Adrenal gland (tissue), 5 donors: Measurements from ENCODE around the gene CSPG5.

Experiments
- POLR2A ChIP-seq, 2 donors: fragments of 450-650 bp; IDR thresholded peaks; one replicate each; pipeline ENCODE4 v1.6.1; 2017; ENCODE audit warnings: antibody characterized with exemption in 2 of 2, mild to moderate bottlenecking in 2 of 2, moderate library complexity in 1 of 2
- TF ChIP-seq, protein P1 (sequence below), 6 experiments: fragments of 450-650 bp in 4 of 6; fragments of 200-600 bp in 2 of 6; sonication (generic) in 1 of 6; IDR thresholded peaks; 1 replicate in 5 of 6; 2 replicates in 1 of 6; pipeline versions ENCODE4 v1.5.1 to v1.8.0; 2016 to 2021; ENCODE audit warnings: antibody characterized with exemption in 6 of 6, mild to moderate bottlenecking in 2 of 6, moderate library complexity in 1 of 6
- donor health status: DM: no; HTN: no; CAD: no.

DNA sequence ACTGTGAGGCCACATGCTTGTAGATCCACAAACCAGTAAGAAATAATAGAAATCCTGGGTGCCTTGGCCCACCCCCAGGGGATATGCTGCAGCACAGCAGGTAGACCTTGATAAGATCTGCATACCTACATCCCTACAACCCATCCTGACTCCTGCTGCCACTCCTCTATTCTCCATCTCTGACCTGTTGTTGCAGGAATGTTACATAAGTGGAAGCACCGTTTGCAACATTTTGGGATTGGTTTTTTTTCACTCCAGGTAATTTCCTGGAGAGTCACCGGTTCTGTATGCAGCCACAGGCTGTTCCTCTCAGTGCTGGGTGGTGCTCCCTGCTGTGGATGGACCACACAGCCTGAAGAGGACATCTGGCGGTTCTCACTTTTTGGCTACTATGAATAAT lies 16.1 kb upstream of the CSPG5 start:
- TF ChIP-seq, protein P1, sequence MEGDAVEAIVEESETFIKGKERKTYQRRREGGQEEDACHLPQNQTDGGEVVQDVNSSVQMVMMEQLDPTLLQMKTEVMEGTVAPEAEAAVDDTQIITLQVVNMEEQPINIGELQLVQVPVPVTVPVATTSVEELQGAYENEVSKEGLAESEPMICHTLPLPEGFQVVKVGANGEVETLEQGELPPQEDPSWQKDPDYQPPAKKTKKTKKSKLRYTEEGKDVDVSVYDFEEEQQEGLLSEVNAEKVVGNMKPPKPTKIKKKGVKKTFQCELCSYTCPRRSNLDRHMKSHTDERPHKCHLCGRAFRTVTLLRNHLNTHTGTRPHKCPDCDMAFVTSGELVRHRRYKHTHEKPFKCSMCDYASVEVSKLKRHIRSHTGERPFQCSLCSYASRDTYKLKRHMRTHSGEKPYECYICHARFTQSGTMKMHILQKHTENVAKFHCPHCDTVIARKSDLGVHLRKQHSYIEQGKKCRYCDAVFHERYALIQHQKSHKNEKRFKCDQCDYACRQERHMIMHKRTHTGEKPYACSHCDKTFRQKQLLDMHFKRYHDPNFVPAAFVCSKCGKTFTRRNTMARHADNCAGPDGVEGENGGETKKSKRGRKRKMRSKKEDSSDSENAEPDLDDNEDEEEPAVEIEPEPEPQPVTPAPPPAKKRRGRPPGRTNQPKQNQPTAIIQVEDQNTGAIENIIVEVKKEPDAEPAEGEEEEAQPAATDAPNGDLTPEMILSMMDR (IDR thresholded peaks at IDR 0.05) = no peak
- TF ChIP-seq POLR2A (IDR thresholded peaks at IDR 0.05) = no peak
